Keratinocyte (primary cell): ENCODE measurements around the gene LYPD5. TPM values are rescaled to one million over a fixed set of nuclear protein-coding genes. Genes with fewer than 3 reads are reported as not detected.
A peak's percentile ranks its signal among the peaks of the same experiment; 100 is the strongest.

Experiments used
- DNase-seq: peaks from one replicate; pipeline ENCODE4 v3.0.0-alpha.2; 2011; ENCODE audit warnings: low read depth, missing footprints, low spot score
- FAIRE-seq: peaks from 2 replicates; lab custom pipeline; 2011; peaks lifted over from hg19 to GRCh38; lab: Jason Lieb, UNC
- H2AFZ ChIP-seq: 2 replicates; pipeline ENCODE4 v1.6.0; 2012; ENCODE audit warnings: low read length, control low read depth, inconsistent platforms; ENCODE audit not compliant: control insufficient read depth
- H3K27ac ChIP-seq: 2 replicates; pipeline ENCODE4 v1.5.1; 2011; ENCODE audit warnings: low read length; ENCODE audit not compliant: control insufficient read depth, insufficient read depth
- H3K27me3 ChIP-seq: 3 replicates; pipeline ENCODE4 v1.6.0; 2011; ENCODE audit warnings: low read length; ENCODE audit not compliant: control insufficient read depth, insufficient read depth; ENCODE audit errors: extremely low read depth
- H3K36me3 ChIP-seq, 2 experiments: 2 replicates in 1 of 2; 3 replicates in 1 of 2; pipeline ENCODE4 v1.5.1; 2011; ENCODE audit warnings: low read length in 2 of 2, mild to moderate bottlenecking in 1 of 2; ENCODE audit not compliant: control insufficient read depth in 2 of 2, insufficient read depth in 2 of 2; ENCODE audit errors: extremely low read depth in 1 of 2
- H3K4me1 ChIP-seq: 3 replicates; pipeline ENCODE4 v1.5.1; 2011; ENCODE audit warnings: low read length; ENCODE audit not compliant: control insufficient read depth, insufficient read depth; ENCODE audit errors: extremely low read depth
- H3K4me2 ChIP-seq: 3 replicates; pipeline ENCODE4 v1.6.0; 2011; ENCODE audit warnings: low read depth, low read length; ENCODE audit not compliant: control insufficient read depth, insufficient read depth; ENCODE audit errors: extremely low read depth
- H3K4me3 ChIP-seq, 3 experiments: fragments of 200-600 bp in 1 of 3; sonication (generic) in 1 of 3; 2 replicates in 2 of 3; 3 replicates in 1 of 3; pipeline ENCODE4 v1.5.1; 2011 to 2016; ENCODE audit warnings: low read length in 3 of 3, mild to moderate bottlenecking in 3 of 3, control low read depth in 2 of 3, inconsistent platforms in 1 of 3, low read depth in 1 of 3, mixed read lengths in 1 of 3, mixed run types in 1 of 3, moderate library complexity in 1 of 3; ENCODE audit not compliant: control insufficient read depth in 2 of 3, insufficient read depth in 2 of 3; ENCODE audit errors: extremely low read depth in 1 of 3
- H3K79me2 ChIP-seq: 2 replicates; pipeline ENCODE4 v1.6.0; 2012; ENCODE audit warnings: low read length; ENCODE audit not compliant: control insufficient read depth, insufficient read depth
- H3K9ac ChIP-seq: 3 replicates; pipeline ENCODE4 v1.6.0; 2011; ENCODE audit warnings: low read length; ENCODE audit not compliant: control insufficient read depth, insufficient read depth; ENCODE audit errors: extremely low read depth
- H3K9me1 ChIP-seq: 3 replicates; pipeline ENCODE4 v1.6.0; 2011; ENCODE audit warnings: low read length; ENCODE audit not compliant: control insufficient read depth, insufficient read depth; ENCODE audit errors: extremely low read depth
- H3K9me3 ChIP-seq: 2 replicates; pipeline ENCODE4 v1.5.1; 2012; ENCODE audit warnings: low read depth, low read length; ENCODE audit not compliant: control insufficient read depth
- H4K20me1 ChIP-seq: 3 replicates; pipeline ENCODE4 v1.6.0; 2011; ENCODE audit warnings: low read length; ENCODE audit not compliant: control insufficient read depth, insufficient read depth; ENCODE audit errors: extremely low read depth
- EZH2 ChIP-seq: IDR thresholded peaks from one replicate; pipeline ENCODE4 v1.6.1; 2012; ENCODE audit warnings: inconsistent platforms, mild to moderate bottlenecking, low read length, moderate library complexity
- dilution Hi-C: fragments of 300-500 bp; cut with MboI; formaldehyde crosslinking; loops from one replicate; pipeline ENCODE4 v1.7.0; 2020; ENCODE audit warnings: low sequenced_read_pairs; ENCODE audit not compliant: extremely low pct_ligation_motif_present
- polyA plus RNA-seq, 5 experiments: library from polyadenylated mRNA; depleted of rRNA in 3 of 5; stranded (reverse) in 3 of 5; stranded (forward) in 1 of 5; unstranded in 1 of 5; fragments of >200 nt; gene quantifications; 1 replicate in 1 of 5; 2 replicates in 3 of 5; 3 replicates in 1 of 5; pipeline versions ENCODE4 v1.2.1 to v1.2.3, GENCODE V29; 2011 to 2012; ENCODE audit warnings: missing spikeins in 2 of 5, low read depth in 1 of 5, low replicate concordance in 1 of 5
- TF ChIP-seq, protein P1 (sequence below), 3 experiments: IDR thresholded peaks in 1 of 3; conservative IDR thresholded peaks in 1 of 3; optimal IDR thresholded peaks in 1 of 3; 2 replicates in 2 of 3; 3 replicates in 1 of 3; pipeline versions ENCODE3 to v1.5.1; 2011; ENCODE audit warnings: low read length in 3 of 3, mild to moderate bottlenecking in 3 of 3, moderate library complexity in 2 of 3, control low read depth in 1 of 3, inconsistent platforms in 1 of 3; ENCODE audit not compliant: insufficient read depth in 2 of 3; ENCODE audit errors: extremely low read depth in 1 of 3

The LYPD5 gene
- polyA plus RNA-seq, 1 donor (not counting 4 experiments of a cell fraction or from before 2014, with no cell fraction given), result 4.2 TPM

- Histone ChIP-seq H3K9me3 (no peaks in the 10 kb centered on the region), H3K79me2 (peaks cover 23% of the 10 kb centered on the region), H2AFZ (no peak overlapping the region), H3K9ac (peak overlapping the region; percentile 100), H3K4me2 (peak overlapping the region; percentile 99), H3K27ac (peak overlapping the region; percentile 100), H3K36me3 (peaks cover 9 to 20% of the 10 kb centered on the region in 2 experiments), H4K20me1 (no peaks in the 10 kb centered on the region), H3K4me3 (peak overlapping the region; percentile 75 to 93 (median 85)), H3K27me3 (no peaks in the 10 kb centered on the region), H3K9me1 (no peaks in the 10 kb centered on the region), H3K4me1 (peaks cover 65% of the 10 kb centered on the region)
- FAIRE-seq (no peak), DNase-seq (no peak)
- dilution Hi-C loops, result no loop called here
- TF ChIP-seq, protein P1, sequence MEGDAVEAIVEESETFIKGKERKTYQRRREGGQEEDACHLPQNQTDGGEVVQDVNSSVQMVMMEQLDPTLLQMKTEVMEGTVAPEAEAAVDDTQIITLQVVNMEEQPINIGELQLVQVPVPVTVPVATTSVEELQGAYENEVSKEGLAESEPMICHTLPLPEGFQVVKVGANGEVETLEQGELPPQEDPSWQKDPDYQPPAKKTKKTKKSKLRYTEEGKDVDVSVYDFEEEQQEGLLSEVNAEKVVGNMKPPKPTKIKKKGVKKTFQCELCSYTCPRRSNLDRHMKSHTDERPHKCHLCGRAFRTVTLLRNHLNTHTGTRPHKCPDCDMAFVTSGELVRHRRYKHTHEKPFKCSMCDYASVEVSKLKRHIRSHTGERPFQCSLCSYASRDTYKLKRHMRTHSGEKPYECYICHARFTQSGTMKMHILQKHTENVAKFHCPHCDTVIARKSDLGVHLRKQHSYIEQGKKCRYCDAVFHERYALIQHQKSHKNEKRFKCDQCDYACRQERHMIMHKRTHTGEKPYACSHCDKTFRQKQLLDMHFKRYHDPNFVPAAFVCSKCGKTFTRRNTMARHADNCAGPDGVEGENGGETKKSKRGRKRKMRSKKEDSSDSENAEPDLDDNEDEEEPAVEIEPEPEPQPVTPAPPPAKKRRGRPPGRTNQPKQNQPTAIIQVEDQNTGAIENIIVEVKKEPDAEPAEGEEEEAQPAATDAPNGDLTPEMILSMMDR (optimal IDR thresholded peaks at IDR 0.05 in 1 of 3, IDR thresholded peaks at IDR 0.05 in 1 of 3, conservative IDR thresholded peaks at IDR 0.05 in 1 of 3; ENCODE audit: extremely low read depth in 1 of 3, insufficient read depth in 2 of 3, low read length in 3 of 3), result no peak
- no peak for TF ChIP-seq EZH2
Observed at GRCh38 chr19:43754253-43754502, 48.1 kb downstream of the LYPD5 start.

- H3K27me3 ChIP-seq, result no peaks in the 10 kb centered on the region
- H3K4me1 ChIP-seq, result peaks cover 47% of the 10 kb centered on the region
- FAIRE-seq (no peak), DNase-seq (no peak)
- H3K9ac ChIP-seq, result peak overlapping the region; percentile 100
- H3K9me1 ChIP-seq, result no peaks in the 10 kb centered on the region
- no peak overlapping the region for H3K4me3 ChIP-seq
- H3K9me3 ChIP-seq, result no peaks in the 10 kb centered on the region
- no peak for TF ChIP-seq EZH2
- TF ChIP-seq, protein P1 (optimal IDR thresholded peaks at IDR 0.05 in 1 of 3, IDR thresholded peaks at IDR 0.05 in 1 of 3, conservative IDR thresholded peaks at IDR 0.05 in 1 of 3; ENCODE audit: extremely low read depth in 1 of 3, insufficient read depth in 2 of 3, low read length in 3 of 3), result no peak
- H3K79me2 ChIP-seq, result peaks cover 23% of the 10 kb centered on the region
- peak overlapping the region; percentile 99 for H3K4me2 ChIP-seq
- H3K36me3 ChIP-seq, result peaks cover 14 to 33% of the 10 kb centered on the region in 2 experiments
- dilution Hi-C loops, result no loop called here
- no peaks in the 10 kb centered on the region for H4K20me1 ChIP-seq
- no peak overlapping the region for H2AFZ ChIP-seq
- peak overlapping the region; percentile 100 for H3K27ac ChIP-seq
Observed at GRCh38 chr19:43752287-43752875, 49.9 kb downstream of the LYPD5 start.
